ENCODE results near the gene CPED1. TPM values are rescaled to one million over a fixed set of nuclear protein-coding genes. Genes with fewer than 3 reads are reported as not detected.

The CPED1 gene
- total RNA-seq, 1 experiment from 2014 or later: 0.13 TPM

- no peak overlapping the region for H2BK120ac ChIP-seq (ENCODE audit: low read depth, low read length, poor library complexity, severe bottlenecking)
- no peaks in the 10 kb centered on the region for H3K79me2 ChIP-seq (ENCODE audit: insufficient read depth, low read length)
- H2AK5ac ChIP-seq (ENCODE audit: insufficient read length, low read length): no peak overlapping the region
- no peaks in the 10 kb centered on the region for H3K9me3 Mint-ChIP-seq
- TF ChIP-seq CTCF (conservative IDR thresholded peaks at IDR 0.05): no peak
- no peak overlapping the region for H3K4me3 Mint-ChIP-seq
- no peak overlapping the region for H2BK15ac ChIP-seq (ENCODE audit: low read depth, low read length)
- no peaks in the 10 kb centered on the region for H3K36me3 Mint-ChIP-seq (ENCODE audit: insufficient read depth in 1 of 3, low read depth in 3 of 3)
- H4K8ac ChIP-seq (replicated peaks; ENCODE audit: insufficient read length, low read depth, low read length): no peak overlapping the region
- H3K23me2 ChIP-seq (ENCODE audit: insufficient read length, low read depth, low read length, poor library complexity, severe bottlenecking): no peaks in the 10 kb centered on the region
- H3K56ac ChIP-seq (ENCODE audit: insufficient read length, low read depth, low read length): no peak overlapping the region
- no peak overlapping the region for H3K4ac ChIP-seq (ENCODE audit: low read depth, low read length)
- H2BK20ac ChIP-seq (ENCODE audit: low read depth, low read length, poor library complexity, severe bottlenecking): no peak overlapping the region
- H3K27me3 ChIP-seq (ENCODE audit: insufficient read depth, low read length): no peaks in the 10 kb centered on the region
- no peak overlapping the region for H3K27ac ChIP-seq (ENCODE audit: insufficient read length, low read depth, low read length)
- H3K14ac ChIP-seq (ENCODE audit: insufficient read depth, low read length): no peak overlapping the region
- H3K27ac Mint-ChIP-seq: no peak overlapping the region
- H4K91ac ChIP-seq (ENCODE audit: insufficient read length, low read depth, low read length): no peak overlapping the region
- no peaks in the 10 kb centered on the region for H3K4me1 ChIP-seq (ENCODE audit: insufficient read depth, low read length)
- H4K5ac ChIP-seq (ENCODE audit: insufficient read length, low read depth, low read length): no peak overlapping the region
- no peak overlapping the region for H2AFZ ChIP-seq (ENCODE audit: low read length)
- DNase-seq: no peak
- no peak overlapping the region for H2BK12ac ChIP-seq (ENCODE audit: insufficient read length, low read depth, low read length)
- peaks cover 0 to 6% of the 10 kb centered on the region in 2 experiments; a peak in 3 of 4 replicates for H3K4me1 Mint-ChIP-seq
- no peaks in the 10 kb centered on the region for H3K27me3 Mint-ChIP-seq (ENCODE audit: low read depth)
- H4K20me1 ChIP-seq (ENCODE audit: control insufficient read depth, insufficient read depth, insufficient read length): no peaks in the 10 kb centered on the region
- no peak overlapping the region for H3K23ac ChIP-seq (ENCODE audit: insufficient read length, low read depth, low read length)
- no peak overlapping the region for H3K4me2 ChIP-seq (ENCODE audit: insufficient read depth, insufficient read length, low read length)
- no peaks in the 10 kb centered on the region for H3K9me3 ChIP-seq (ENCODE audit: control insufficient read depth, low read depth, low read length)
- no CpG with 5 or more reads among the region's 2 CpGs for WGBS (ENCODE audit: extremely low coverage, insufficient read length, low lambda C conversion rate)
- no peak overlapping the region for H3K18ac ChIP-seq (ENCODE audit: insufficient read length, low read depth, low read length)
- no peaks in the 10 kb centered on the region for H3K79me1 ChIP-seq (ENCODE audit: insufficient read depth, low read depth, low read length, poor library complexity, severe bottlenecking)
- no peak overlapping the region for H3T11ph ChIP-seq (ENCODE audit: low read length)
- H3K9ac ChIP-seq (ENCODE audit: extremely low read depth, insufficient read length, low read length): no peak overlapping the region
- no peak overlapping the region for H2BK5ac ChIP-seq (ENCODE audit: insufficient read length, low read length)
Observed at GRCh38 chr7:121202125-121202524, 213.6 kb downstream of the CPED1 start.

Measured in H9 (cell line).